AG04450 (cell line): ENCODE measurements around the gene SETD7. TPM values are rescaled to one million over a fixed set of nuclear protein-coding genes. Genes with fewer than 3 reads are reported as not detected.

Experiments used
- CTCF ChIA-PET: fragments of 300-600, 350-600 bp; formaldehyde crosslinking; extraction: SDS; loops from one replicate; lab custom pipeline; 2022; ENCODE audit warnings: antibody characterized with exemption, inconsistent platforms; lab: Charles Lee
- POLR2A ChIA-PET: fragments of 350-600 bp; formaldehyde crosslinking; extraction: SDS; loops from one replicate; lab custom pipeline; 2021; ENCODE audit warnings: antibody characterized with exemption, inconsistent platforms; lab: Yijun Ruan, JAX
- DNase-seq: peaks from one replicate; pipeline ENCODE4 v3.0.0-alpha.2; 2011; ENCODE audit warnings: low read depth, low spot score
- H3K27ac ChIP-seq: one replicate; pipeline ENCODE4 v1.5.1; 2012; ENCODE audit warnings: low read depth, low read length, control low read depth
- H3K27me3 ChIP-seq: one replicate; pipeline ENCODE4 v1.6.0; 2012; ENCODE audit warnings: low read length; ENCODE audit not compliant: control insufficient read depth, insufficient read depth
- H3K4me3 ChIP-seq: 2 replicates; pipeline ENCODE4 v1.5.1; 2011; ENCODE audit warnings: mild to moderate bottlenecking, low read depth, low read length, control low read depth
- H3K9me3 ChIP-seq: 2 replicates; pipeline ENCODE4 v1.5.1; 2012; ENCODE audit warnings: low read length; ENCODE audit not compliant: control insufficient read depth, insufficient read depth
- polyA plus RNA-seq: library from polyadenylated mRNA; depleted of rRNA; stranded (reverse); fragments of >200 nt; gene quantifications from 2 replicates; pipeline ENCODE4 v1.2.3, GENCODE V29; 2011
- TF ChIP-seq, protein P1 (sequence below): IDR thresholded peaks from 2 replicates; pipeline ENCODE4 v1.5.1; 2011; ENCODE audit warnings: low read depth, low read length, control low read depth, inconsistent platforms

Gene SETD7
- polyA plus RNA-seq, 1 experiment = 21.5 TPM

DNA sequence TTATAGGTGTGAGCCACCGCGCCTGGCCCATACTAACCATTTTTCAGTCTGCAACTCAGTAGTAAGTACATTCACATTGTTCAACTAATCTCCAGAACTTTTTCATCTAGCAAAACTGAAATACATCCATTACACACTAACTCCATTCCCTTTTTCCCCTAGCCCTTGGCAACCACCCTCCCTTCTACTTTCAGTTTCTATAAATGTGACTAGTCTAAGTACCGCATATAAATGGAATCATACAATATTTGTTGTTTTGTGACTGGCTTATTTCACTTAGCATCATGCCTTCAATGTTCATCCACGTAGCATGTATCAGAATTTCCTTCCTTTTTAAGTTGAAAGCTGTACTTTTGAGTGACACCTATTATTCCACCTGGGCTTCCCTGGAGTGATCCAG, 44.6 kb upstream of the SETD7 start:
- DNase-seq = no peak
- Histone ChIP-seq H3K9me3 (peaks cover 6% of the 10 kb centered on the region; the same call in 1 of the 2 replicates), H3K27me3 (no peaks in the 10 kb centered on the region), H3K27ac (no peak overlapping the region), H3K4me3 (no peak overlapping the region)
- ChIA-PET POLR2A (no interaction called here), CTCF (interaction anchor here (11.9 kb wide), 1 partner anchor 51 kb away, joined by 232 read pairs; no protein-coding TSS in a partner anchor)
- TF ChIP-seq, protein P1, sequence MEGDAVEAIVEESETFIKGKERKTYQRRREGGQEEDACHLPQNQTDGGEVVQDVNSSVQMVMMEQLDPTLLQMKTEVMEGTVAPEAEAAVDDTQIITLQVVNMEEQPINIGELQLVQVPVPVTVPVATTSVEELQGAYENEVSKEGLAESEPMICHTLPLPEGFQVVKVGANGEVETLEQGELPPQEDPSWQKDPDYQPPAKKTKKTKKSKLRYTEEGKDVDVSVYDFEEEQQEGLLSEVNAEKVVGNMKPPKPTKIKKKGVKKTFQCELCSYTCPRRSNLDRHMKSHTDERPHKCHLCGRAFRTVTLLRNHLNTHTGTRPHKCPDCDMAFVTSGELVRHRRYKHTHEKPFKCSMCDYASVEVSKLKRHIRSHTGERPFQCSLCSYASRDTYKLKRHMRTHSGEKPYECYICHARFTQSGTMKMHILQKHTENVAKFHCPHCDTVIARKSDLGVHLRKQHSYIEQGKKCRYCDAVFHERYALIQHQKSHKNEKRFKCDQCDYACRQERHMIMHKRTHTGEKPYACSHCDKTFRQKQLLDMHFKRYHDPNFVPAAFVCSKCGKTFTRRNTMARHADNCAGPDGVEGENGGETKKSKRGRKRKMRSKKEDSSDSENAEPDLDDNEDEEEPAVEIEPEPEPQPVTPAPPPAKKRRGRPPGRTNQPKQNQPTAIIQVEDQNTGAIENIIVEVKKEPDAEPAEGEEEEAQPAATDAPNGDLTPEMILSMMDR = no peak

DNA sequence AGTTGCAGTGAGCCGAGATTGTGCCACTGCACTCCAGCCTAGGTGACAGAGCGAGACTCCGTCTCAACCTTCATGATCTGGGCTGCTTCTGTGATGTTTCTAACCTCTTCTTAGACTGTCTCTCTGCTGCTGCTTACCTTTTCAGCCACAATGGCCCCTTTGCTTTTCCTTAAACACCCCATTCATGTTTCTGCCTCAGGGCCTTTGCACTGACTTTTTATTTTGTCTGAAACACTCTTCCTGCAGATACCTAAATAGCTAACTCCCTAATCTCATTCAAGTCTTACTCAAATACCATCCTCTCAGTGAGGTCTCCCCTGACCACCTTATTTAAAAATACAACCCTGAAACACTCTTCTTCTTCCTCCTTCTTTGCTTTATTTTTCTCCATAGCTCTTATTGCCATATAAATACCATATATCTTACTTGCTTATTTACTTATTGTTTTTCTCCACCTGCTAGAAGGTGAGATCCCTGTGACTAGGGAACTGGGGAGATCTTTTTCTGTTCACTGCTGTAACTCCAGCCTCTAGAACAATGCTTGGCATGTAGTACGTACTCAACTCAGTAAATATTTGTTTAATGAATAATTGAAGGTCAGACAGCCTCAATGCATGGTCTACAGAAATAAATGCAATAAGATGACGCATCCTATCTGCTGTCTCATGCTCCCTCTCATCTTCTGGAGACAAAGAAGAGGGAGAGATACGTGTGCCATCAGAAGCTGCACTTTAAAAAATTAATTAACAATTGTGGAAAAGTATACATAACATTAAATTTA, 43.8 kb upstream of the SETD7 start:
- no peak for DNase-seq
- POLR2A ChIA-PET = interaction anchor here (0.5 kb wide), 1 partner anchor 9 kb away, joined by 9 read pairs; no protein-coding TSS in a partner anchor
- Histone ChIP-seq H3K27ac (no peak overlapping the region), H3K27me3 (no peaks in the 10 kb centered on the region), H3K4me3 (no peak overlapping the region), H3K9me3 (peaks cover 6% of the 10 kb centered on the region; the same call in 1 of the 2 replicates)
- CTCF ChIA-PET = interaction anchor here (1.0 to 11.9 kb wide), 2 partner anchors 12 to 52 kb away, joined by 3 to 232 read pairs; no protein-coding TSS in a partner anchor
- TF ChIP-seq, protein P1 = no peak

DNA sequence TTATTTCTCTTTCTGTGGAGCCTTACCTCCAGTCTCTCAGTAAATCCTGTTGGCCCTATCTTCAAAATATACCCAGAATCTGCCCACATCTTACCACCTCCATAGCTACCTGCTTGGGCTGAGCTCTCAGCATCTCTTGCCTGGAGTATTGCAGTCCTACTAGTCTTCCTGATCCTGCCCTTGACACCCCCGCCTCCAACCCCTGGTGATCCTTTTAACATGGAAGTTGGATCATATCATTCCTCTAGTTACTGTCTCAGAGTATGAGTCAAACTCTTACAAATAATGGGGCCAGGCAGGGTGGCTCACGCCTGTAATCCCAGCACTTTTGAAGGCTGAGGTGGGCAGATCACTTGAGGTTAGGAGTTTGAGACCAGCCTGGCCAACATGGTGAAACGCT, 43.1 kb upstream of the SETD7 start:
- peaks cover 6% of the 10 kb centered on the region; the same call in 1 of the 2 replicates for H3K9me3 ChIP-seq
- no peaks in the 10 kb centered on the region for H3K27me3 ChIP-seq
- H3K4me3 ChIP-seq = no peak overlapping the region
- CTCF ChIA-PET = interaction anchor here (11.9 kb wide), 1 partner anchor 53 kb away, joined by 232 read pairs; no protein-coding TSS in a partner anchor
- TF ChIP-seq, protein P1 = no peak
- POLR2A ChIA-PET = no interaction called here
- no peak overlapping the region for H3K27ac ChIP-seq
- no peak for DNase-seq

DNA sequence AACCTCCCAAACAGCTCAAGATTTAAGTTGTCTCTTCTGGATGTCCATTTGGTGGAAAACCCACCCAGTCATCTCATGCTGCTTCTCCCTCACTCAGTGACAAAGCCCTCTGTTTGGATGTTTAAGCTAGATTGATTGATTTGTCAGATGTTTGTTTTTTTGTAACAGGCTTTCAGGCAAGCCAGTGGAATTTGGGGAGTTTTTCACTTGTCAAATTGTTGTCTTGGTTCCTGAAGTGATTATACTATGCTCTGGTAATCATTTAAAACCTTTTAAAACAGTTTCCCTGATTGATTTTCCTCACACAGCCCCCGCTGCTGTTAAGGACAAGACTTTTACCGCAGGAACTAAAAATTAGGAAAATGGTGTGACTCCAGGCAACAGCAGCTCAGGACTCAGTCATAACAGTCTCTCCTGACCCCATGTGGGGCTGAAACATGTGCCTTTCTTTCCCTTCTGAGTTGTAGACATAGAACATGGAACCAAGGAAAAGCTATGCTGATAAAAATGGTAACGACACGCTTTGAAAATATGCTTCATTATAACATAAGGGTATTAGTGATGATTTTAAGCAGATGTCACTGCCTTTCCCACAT, 40.8 kb upstream of the SETD7 start:
- DNase-seq = no peak
- Histone ChIP-seq H3K27me3 (no peaks in the 10 kb centered on the region), H3K9me3 (peaks cover 6% of the 10 kb centered on the region; the same call in 1 of the 2 replicates), H3K4me3 (no peak overlapping the region), H3K27ac (no peak overlapping the region)
- POLR2A ChIA-PET = interaction anchor here (0.7 kb wide), 1 partner anchor 74 kb away, joined by 3 read pairs; no protein-coding TSS in a partner anchor
- TF ChIP-seq, protein P1 = no peak
- CTCF ChIA-PET = interaction anchor here (0.6 to 11.9 kb wide), 4 partner anchors 40 to 266 kb away, joined by 3 to 232 read pairs (median 4); partner anchors contain the start of gene SETD7
